Endothelial cell of umbilical vein (primary cell): ENCODE data around the gene SLC36A3. TPM values are rescaled to one million over a fixed set of nuclear protein-coding genes. Genes with fewer than 3 reads are reported as not detected.

Source experiments
- BruUV-seq: library from RNA; stranded (reverse); fragments of 400-500 nt; replicated peaks from 2 replicates; lab custom pipeline; 2021; lab: Mats Ljungman, UMichigan
- CTCF ChIA-PET: fragments of 300-600, 350-600 bp; sonication (Branson Sonifier 250); formaldehyde crosslinking; loops from one replicate; lab custom pipeline; 2021; ENCODE audit warnings: antibody characterized with exemption, inconsistent platforms; lab: Charles Lee
- POLR2A ChIA-PET: fragments of 300-600, 350-600 bp; sonication (Branson Sonifier 250); formaldehyde crosslinking; loops from one replicate; lab custom pipeline; 2021; ENCODE audit warnings: antibody characterized with exemption, inconsistent platforms; lab: Charles Lee
- DNase-seq: peaks from one replicate; pipeline ENCODE4 v3.0.0-alpha.2; 2011; ENCODE audit warnings: low read depth, low spot score
- FAIRE-seq: peaks from 2 replicates; lab custom pipeline; 2011; peaks lifted over from hg19 to GRCh38; lab: Jason Lieb, UNC
- H2AFZ ChIP-seq: 2 replicates; pipeline ENCODE4 v1.6.0; 2012; ENCODE audit warnings: low read depth, low read length, control low read depth, inconsistent platforms
- H3K27ac ChIP-seq: 2 replicates; pipeline ENCODE4 v1.5.1; 2011; ENCODE audit warnings: low read depth, mild to moderate bottlenecking, control low read depth, low read length, moderate library complexity; ENCODE audit not compliant: insufficient read depth
- H3K27me3 ChIP-seq, 2 experiments: 2 replicates each; pipeline versions ENCODE4 v1.6.0 to v1.6.1; 2011; ENCODE audit warnings: low read length in 2 of 2, mixed read lengths in 1 of 2; ENCODE audit not compliant: control insufficient read depth in 2 of 2, insufficient read depth in 2 of 2
- H3K36me3 ChIP-seq, 2 experiments: 2 replicates in 1 of 2; 3 replicates in 1 of 2; pipeline ENCODE4 v1.5.1; 2011; ENCODE audit warnings: low read length in 2 of 2, mild to moderate bottlenecking in 1 of 2, moderate library complexity in 1 of 2; ENCODE audit not compliant: control insufficient read depth in 2 of 2, insufficient read depth in 2 of 2; ENCODE audit errors: extremely low read depth in 1 of 2
- H3K4me1 ChIP-seq: 3 replicates; pipeline ENCODE4 v1.5.1; 2011; ENCODE audit warnings: mild to moderate bottlenecking, low read length; ENCODE audit not compliant: control insufficient read depth, insufficient read depth; ENCODE audit errors: extremely low read depth
- H3K4me2 ChIP-seq: 2 replicates; pipeline ENCODE4 v1.6.1; 2011; ENCODE audit warnings: low read length, control low read depth, mixed read lengths; ENCODE audit not compliant: insufficient read depth
- H3K4me3 ChIP-seq, 3 experiments: fragments of 200-600 bp in 1 of 3; sonication (generic), shearing (Covaris generic) in 1 of 3; replicated peaks in 1 of 3; 2 replicates each; pipeline ENCODE4 v1.5.1; 2011 to 2016; ENCODE audit warnings: control low read depth in 3 of 3, low read length in 3 of 3, mild to moderate bottlenecking in 2 of 3, inconsistent platforms in 1 of 3, low read depth in 1 of 3, moderate library complexity in 1 of 3; ENCODE audit not compliant: insufficient read depth in 1 of 3
- H3K79me2 ChIP-seq: 2 replicates; pipeline ENCODE4 v1.6.0; 2012; ENCODE audit warnings: low read length, inconsistent platforms; ENCODE audit not compliant: control insufficient read depth, insufficient read depth
- H3K9ac ChIP-seq: replicated peaks from 2 replicates; pipeline ENCODE3; 2011; ENCODE audit warnings: low read length, control low read depth; ENCODE audit not compliant: insufficient read depth; ENCODE audit errors: extremely low read depth
- H3K9me1 ChIP-seq: replicated peaks from 3 replicates; pipeline ENCODE4 v1.6.0; 2011; ENCODE audit warnings: mild to moderate bottlenecking, low read length; ENCODE audit not compliant: control insufficient read depth, insufficient read depth; ENCODE audit errors: extremely low read depth
- H3K9me3 ChIP-seq: replicated peaks from 2 replicates; pipeline ENCODE4 v1.5.1; 2012; ENCODE audit warnings: low read length, inconsistent platforms; ENCODE audit not compliant: control insufficient read depth, insufficient read depth
- H4K20me1 ChIP-seq: replicated peaks from 2 replicates; pipeline ENCODE3; 2011; ENCODE audit warnings: mild to moderate bottlenecking, low read length; ENCODE audit not compliant: control insufficient read depth, insufficient read depth; ENCODE audit errors: extremely low read depth
- EZH2 ChIP-seq: IDR thresholded peaks from 2 replicates; pipeline ENCODE4 v1.6.1; 2012; ENCODE audit warnings: borderline replicate concordance, low read depth, mild to moderate bottlenecking, moderate library complexity, low read length, inconsistent platforms; ENCODE audit not compliant: severe bottlenecking
- FOS ChIP-seq: IDR thresholded peaks from 2 replicates; pipeline ENCODE4 v1.6.1; 2011; ENCODE audit warnings: mild to moderate bottlenecking, low read length, moderate library complexity, borderline replicate concordance; ENCODE audit not compliant: insufficient read depth
- GATA2 ChIP-seq: IDR thresholded peaks from 2 replicates; pipeline ENCODE4 v1.7.0; 2011; ENCODE audit warnings: low read depth, mild to moderate bottlenecking, moderate library complexity, mixed read lengths, low read length; ENCODE audit not compliant: insufficient read length, insufficient read depth
- JUN ChIP-seq: IDR thresholded peaks from 2 replicates; pipeline ENCODE4 v1.6.1; 2011; ENCODE audit warnings: borderline replicate concordance, low read depth; ENCODE audit not compliant: insufficient read length, insufficient read depth
- MYC ChIP-seq: IDR thresholded peaks from one replicate; pipeline ENCODE4 v1.6.1; 2011; ENCODE audit warnings: mild to moderate bottlenecking, low read depth, low read length
- POLR2A ChIP-seq: IDR thresholded peaks from 2 replicates; pipeline ENCODE4 v1.6.1; 2012; ENCODE audit warnings: low read depth, mild to moderate bottlenecking, control low read depth, low read length
- POLR2AphosphoS5 ChIP-seq: IDR thresholded peaks from 2 replicates; pipeline ENCODE4 v1.6.1; 2012; ENCODE audit warnings: low read depth, mild to moderate bottlenecking, control low read depth, low read length, moderate library complexity; ENCODE audit not compliant: insufficient read depth
- dilution Hi-C: fragments of 300-500 bp; cut with MboI; formaldehyde crosslinking; loops from one replicate; pipeline ENCODE4 v1.15.0; 2019; ENCODE audit warnings: low sequenced_read_pairs; ENCODE audit not compliant: extremely low pct_ligation_motif_present
- intact Hi-C: fragments of 100-400 bp; cut with micrococcal nuclease; formaldehyde crosslinking; loops from one replicate; pipeline ENCODE4 v1.10.0; 2022
- polyA plus RNA-seq, 4 experiments: library from polyadenylated mRNA; depleted of rRNA in 3 of 4; stranded (reverse) in 3 of 4; unstranded in 1 of 4; fragments of >200 nt; gene quantifications; 2 replicates each; pipeline versions ENCODE4 v1.2.1 to v1.2.3, GENCODE V29; 2011 to 2012; ENCODE audit warnings: missing spikeins in 1 of 4
- total RNA-seq: library from RNA; stranded (reverse); gene quantifications from 2 replicates; pipeline ENCODE4 v1.2.3, GENCODE V29; 2021
- TF ChIP-seq, protein P1 (sequence below): IDR thresholded peaks from 2 replicates; pipeline ENCODE4 v1.6.1; 2011; ENCODE audit not compliant: insufficient read depth, insufficient read length
- TF ChIP-seq, protein P2 (sequence below), 2 donors: IDR thresholded peaks; 1 replicate in 1 of 2; 2 replicates in 1 of 2; pipeline ENCODE4 v1.5.1; 2011; ENCODE audit warnings: low read length in 2 of 2, mild to moderate bottlenecking in 2 of 2, moderate library complexity in 2 of 2, control low read depth in 1 of 2, inconsistent platforms in 1 of 2, low read depth in 1 of 2; ENCODE audit not compliant: insufficient read depth in 1 of 2; ENCODE audit errors: extremely low read depth in 1 of 2

SLC36A3 gene
- total and polyA plus RNA-seq, 2 donors (not counting 3 experiments of a cell fraction or from before 2014, with no cell fraction given) = not detected

DNA sequence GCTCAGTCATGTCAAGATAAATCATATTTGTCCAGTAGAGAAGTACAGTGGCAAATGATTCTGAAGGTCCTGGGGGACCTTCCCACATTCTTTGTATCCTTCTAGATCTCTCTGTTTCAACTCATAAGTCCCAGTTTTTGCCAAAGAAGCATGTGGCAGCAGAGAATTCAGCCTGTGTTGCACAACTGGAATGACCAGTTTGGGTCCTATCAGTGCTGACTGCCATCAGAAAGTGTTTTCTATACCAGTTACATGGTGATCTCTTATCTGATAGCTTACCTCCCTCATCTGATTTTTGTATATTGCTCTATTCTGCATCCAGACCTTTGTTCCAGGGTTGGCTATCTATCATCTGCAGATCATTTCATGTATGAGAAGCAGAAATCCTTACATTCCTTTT is 28.9 kb downstream of the SLC36A3 start:
- Histone ChIP-seq H3K9ac (no peak overlapping the region), H3K79me2 (no peaks in the 10 kb centered on the region), H3K9me3 (no peaks in the 10 kb centered on the region), H3K4me3 (no peak overlapping the region), H3K27me3 (peaks cover 0 to 1% of the 10 kb centered on the region in 2 experiments), H3K27ac (no peak overlapping the region), H3K4me2 (no peak overlapping the region), H4K20me1 (no peaks in the 10 kb centered on the region), H3K36me3 (no peaks in the 10 kb centered on the region), H3K4me1 (no peaks in the 10 kb centered on the region), H2AFZ (no peak overlapping the region), H3K9me1 (no peaks in the 10 kb centered on the region)
- TF ChIP-seq POLR2AphosphoS5 (no peak), EZH2 (no peak), GATA2 (no peak), MYC (no peak), JUN (no peak), POLR2A (no peak), FOS (no peak)
- TF ChIP-seq, protein P1, sequence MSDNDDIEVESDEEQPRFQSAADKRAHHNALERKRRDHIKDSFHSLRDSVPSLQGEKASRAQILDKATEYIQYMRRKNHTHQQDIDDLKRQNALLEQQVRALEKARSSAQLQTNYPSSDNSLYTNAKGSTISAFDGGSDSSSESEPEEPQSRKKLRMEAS = no peak
- TF ChIP-seq, protein P2, sequence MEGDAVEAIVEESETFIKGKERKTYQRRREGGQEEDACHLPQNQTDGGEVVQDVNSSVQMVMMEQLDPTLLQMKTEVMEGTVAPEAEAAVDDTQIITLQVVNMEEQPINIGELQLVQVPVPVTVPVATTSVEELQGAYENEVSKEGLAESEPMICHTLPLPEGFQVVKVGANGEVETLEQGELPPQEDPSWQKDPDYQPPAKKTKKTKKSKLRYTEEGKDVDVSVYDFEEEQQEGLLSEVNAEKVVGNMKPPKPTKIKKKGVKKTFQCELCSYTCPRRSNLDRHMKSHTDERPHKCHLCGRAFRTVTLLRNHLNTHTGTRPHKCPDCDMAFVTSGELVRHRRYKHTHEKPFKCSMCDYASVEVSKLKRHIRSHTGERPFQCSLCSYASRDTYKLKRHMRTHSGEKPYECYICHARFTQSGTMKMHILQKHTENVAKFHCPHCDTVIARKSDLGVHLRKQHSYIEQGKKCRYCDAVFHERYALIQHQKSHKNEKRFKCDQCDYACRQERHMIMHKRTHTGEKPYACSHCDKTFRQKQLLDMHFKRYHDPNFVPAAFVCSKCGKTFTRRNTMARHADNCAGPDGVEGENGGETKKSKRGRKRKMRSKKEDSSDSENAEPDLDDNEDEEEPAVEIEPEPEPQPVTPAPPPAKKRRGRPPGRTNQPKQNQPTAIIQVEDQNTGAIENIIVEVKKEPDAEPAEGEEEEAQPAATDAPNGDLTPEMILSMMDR (IDR thresholded peaks at IDR 0.05; ENCODE audit: extremely low read depth in 1 of 2, insufficient read depth in 1 of 2, low read depth in 1 of 2, low read length in 2 of 2) = no peak
- FAIRE-seq (no peak), DNase-seq (no peak)
- dilution Hi-C loops = no loop called here
- no TSS peak for BruUV-seq
- ChIA-PET CTCF (no interaction called here), POLR2A (interaction anchor here (1.5 kb wide), 1 partner anchor 22 kb away, joined by 3 read pairs; the partner anchor contains the start of gene GM2A)
- intact Hi-C loops = no loop called here
